GM18526 (cell line): Measurements from ENCODE around the gene CLDN20.

ENCODE experiments used
- POLR2A ChIP-seq: IDR thresholded peaks from 3 replicates; pipeline ENCODE4 v1.6.1; 2011; ENCODE audit not compliant: insufficient read length; ENCODE audit errors: extremely low read depth

The CLDN20 gene

GRCh38 chr6:155314773-155315515 lies 51.1 kb downstream of the CLDN20 start:
- peak; percentile 37 for TF ChIP-seq POLR2A

GRCh38 chr6:155315516-155315871 lies 51.7 kb downstream of the CLDN20 start:
- TF ChIP-seq POLR2A: no peak

- no peak for TF ChIP-seq POLR2A
Measured at GRCh38 chr6:155316419-155316818, 52.6 kb downstream of the CLDN20 start.

GRCh38 chr6:155317186-155317585 lies 53.4 kb downstream of the CLDN20 start:
- TF ChIP-seq POLR2A: no peak

GRCh38 chr6:155319902-155320301 lies 56.1 kb downstream of the CLDN20 start:
- TF ChIP-seq POLR2A: no peak

- TF ChIP-seq POLR2A: no peak
Measured at GRCh38 chr6:155324172-155324571, 60.4 kb downstream of the CLDN20 start.

GRCh38 chr6:155324993-155325392 lies 61.2 kb downstream of the CLDN20 start:
- TF ChIP-seq POLR2A: no peak

DNA sequence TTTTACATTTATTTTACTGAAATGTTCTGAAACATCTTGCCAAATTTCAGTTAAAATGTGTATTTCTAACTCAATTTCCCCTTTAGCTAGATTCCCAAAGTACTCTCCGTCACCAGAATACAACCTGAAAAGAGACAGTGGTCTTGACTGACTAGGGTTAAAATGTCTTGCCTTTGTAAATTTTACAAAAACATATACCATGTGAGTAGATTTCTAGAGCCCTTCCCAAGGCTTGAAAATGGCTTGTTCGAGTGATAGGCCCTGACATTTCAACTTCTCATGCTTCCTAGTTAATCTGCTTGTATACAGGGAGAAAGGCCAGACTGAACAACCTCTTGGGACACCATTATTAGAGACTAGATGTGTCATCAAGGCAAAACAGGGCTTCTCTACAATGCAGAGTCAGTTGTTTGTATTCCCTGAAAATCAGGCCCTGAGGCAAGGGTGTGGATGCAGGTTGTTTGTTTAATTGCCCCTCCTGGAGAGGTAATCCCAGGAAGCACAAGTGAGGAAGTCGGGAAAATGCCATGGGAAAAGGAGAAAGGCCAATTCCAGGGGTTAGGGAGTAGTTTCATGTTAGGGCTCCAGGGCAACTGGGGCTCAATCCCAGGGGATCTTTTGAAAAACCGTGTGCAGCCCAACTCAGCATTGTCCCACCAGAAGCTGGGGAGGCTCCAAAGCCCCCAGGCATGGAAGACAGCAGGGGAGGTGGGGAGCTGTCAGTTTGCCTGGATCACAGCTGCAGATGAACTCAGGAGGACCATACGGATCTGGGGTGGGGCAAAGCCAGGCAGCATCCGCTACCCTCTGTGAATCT lies 62.1 kb downstream of the CLDN20 start:
- TF ChIP-seq POLR2A: no peak
